ENCODE results near the gene PPFIBP1. TPM values are rescaled to one million over a fixed set of nuclear protein-coding genes. Genes with fewer than 3 reads are reported as not detected.

The PPFIBP1 gene
- polyA plus RNA-seq, 1 experiment: 47.5 TPM

DNA sequence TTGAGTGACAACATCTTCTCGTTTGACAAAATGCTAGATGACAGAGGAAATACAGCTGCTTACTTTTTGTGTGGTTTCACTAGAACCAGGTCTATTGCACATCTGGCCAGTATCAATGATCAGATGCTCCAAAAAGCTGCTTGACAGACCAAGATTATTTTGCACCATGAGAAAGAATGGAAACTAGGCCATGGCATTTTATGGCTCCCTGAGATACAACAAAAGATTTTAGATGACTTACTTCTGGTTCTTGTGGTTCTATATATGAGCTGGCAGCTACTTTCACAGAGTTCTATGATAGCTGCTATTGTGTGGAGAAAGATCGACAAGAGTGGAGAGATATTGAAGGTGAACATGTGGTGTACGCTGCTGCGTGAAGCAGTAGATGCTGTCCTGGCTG, 25.9 kb upstream of the PPFIBP1 start:
- ChIA-PET POLR2A (no interaction called here), CTCF (no interaction called here)
- no peaks in the 10 kb centered on the region for H3K27me3 ChIP-seq (ENCODE audit: control insufficient read depth, insufficient read depth, low read length)
- DNase-seq (ENCODE audit: low read depth): no peak
- TF ChIP-seq, protein P1, sequence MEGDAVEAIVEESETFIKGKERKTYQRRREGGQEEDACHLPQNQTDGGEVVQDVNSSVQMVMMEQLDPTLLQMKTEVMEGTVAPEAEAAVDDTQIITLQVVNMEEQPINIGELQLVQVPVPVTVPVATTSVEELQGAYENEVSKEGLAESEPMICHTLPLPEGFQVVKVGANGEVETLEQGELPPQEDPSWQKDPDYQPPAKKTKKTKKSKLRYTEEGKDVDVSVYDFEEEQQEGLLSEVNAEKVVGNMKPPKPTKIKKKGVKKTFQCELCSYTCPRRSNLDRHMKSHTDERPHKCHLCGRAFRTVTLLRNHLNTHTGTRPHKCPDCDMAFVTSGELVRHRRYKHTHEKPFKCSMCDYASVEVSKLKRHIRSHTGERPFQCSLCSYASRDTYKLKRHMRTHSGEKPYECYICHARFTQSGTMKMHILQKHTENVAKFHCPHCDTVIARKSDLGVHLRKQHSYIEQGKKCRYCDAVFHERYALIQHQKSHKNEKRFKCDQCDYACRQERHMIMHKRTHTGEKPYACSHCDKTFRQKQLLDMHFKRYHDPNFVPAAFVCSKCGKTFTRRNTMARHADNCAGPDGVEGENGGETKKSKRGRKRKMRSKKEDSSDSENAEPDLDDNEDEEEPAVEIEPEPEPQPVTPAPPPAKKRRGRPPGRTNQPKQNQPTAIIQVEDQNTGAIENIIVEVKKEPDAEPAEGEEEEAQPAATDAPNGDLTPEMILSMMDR (IDR thresholded peaks at IDR 0.05; ENCODE audit: insufficient read depth, low read depth, low read length): no peak
- no peak overlapping the region for H3K4me3 ChIP-seq (ENCODE audit: low read depth, low read length)
- H3K36me3 ChIP-seq (ENCODE audit: control insufficient read depth, insufficient read depth, low read length): no peaks in the 10 kb centered on the region

DNA sequence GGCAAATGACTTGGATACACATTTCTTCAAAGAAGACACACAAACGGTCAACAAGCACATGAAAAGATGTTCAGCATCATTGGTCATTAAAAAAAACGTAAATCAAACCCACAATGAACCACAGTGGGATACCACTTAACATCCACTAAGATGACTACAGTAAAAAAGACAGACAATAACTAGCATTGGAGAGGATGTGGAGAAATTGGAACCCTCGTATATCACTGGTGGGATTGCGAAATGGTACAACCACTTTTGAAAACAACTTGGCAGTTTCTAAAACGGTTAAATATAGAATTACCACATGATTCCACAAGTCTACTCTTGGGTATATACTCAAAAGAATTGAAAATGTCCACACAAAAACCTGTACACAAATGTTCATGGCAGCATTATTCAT, 25.2 kb upstream of the PPFIBP1 start:
- Histone ChIP-seq H3K36me3 (ENCODE audit: control insufficient read depth, insufficient read depth, low read length) (no peaks in the 10 kb centered on the region), H3K27me3 (ENCODE audit: control insufficient read depth, insufficient read depth, low read length) (no peaks in the 10 kb centered on the region), H3K4me3 (ENCODE audit: low read depth, low read length) (no peak overlapping the region)
- TF ChIP-seq, protein P1 (IDR thresholded peaks at IDR 0.05; ENCODE audit: insufficient read depth, low read depth, low read length): no peak
- DNase-seq (ENCODE audit: low read depth): no peak
- ChIA-PET POLR2A (no interaction called here), CTCF (no interaction called here)

DNA sequence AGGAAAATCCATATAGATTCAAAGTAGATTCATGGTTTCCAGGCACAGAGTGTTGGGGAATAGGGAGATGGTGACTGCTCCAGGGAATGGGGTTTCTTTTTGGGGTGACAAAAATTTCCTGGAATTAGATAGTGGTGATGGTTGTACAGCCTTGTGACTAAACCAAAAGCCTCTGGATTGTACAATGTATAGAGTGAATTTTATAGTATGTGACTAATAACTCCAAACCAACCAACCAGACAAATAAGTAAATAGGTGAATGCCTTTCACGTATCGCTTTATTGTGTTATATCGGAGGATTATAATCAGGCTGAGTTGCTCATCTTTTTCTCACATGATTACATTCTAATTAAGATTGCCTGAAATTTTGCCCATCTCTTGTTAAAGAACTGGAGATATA, 24.6 kb upstream of the PPFIBP1 start:
- ChIA-PET CTCF (no interaction called here), POLR2A (no interaction called here)
- Histone ChIP-seq H3K36me3 (ENCODE audit: control insufficient read depth, insufficient read depth, low read length) (no peaks in the 10 kb centered on the region), H3K4me3 (ENCODE audit: low read depth, low read length) (no peak overlapping the region), H3K27me3 (ENCODE audit: control insufficient read depth, insufficient read depth, low read length) (no peaks in the 10 kb centered on the region)
- TF ChIP-seq, protein P1 (IDR thresholded peaks at IDR 0.05; ENCODE audit: insufficient read depth, low read depth, low read length): no peak
- DNase-seq (ENCODE audit: low read depth): no peak

DNA sequence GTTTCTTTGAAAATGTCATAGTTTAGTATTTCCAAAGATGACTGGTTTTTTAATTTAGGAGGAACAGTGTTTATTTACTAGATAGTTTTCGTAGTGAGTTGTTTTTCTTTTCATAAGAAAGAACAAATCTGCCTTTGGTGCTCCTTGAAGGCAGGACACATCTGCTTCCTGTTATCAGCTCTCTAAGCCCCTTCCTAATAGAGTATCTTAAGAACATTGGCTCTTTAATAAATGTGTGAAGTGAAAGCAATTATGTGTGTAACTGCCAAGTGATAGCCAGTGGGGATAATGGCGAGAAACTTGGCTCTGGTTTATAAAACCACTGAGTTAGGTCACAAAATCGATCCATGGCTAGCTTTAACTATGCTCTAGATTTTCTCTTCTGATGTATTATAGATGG, 23.5 kb upstream of the PPFIBP1 start:
- TF ChIP-seq, protein P1 (IDR thresholded peaks at IDR 0.05; ENCODE audit: insufficient read depth, low read depth, low read length): no peak
- ChIA-PET POLR2A (no interaction called here), CTCF (no interaction called here)
- Histone ChIP-seq H3K4me3 (ENCODE audit: low read depth, low read length) (no peak overlapping the region), H3K36me3 (ENCODE audit: control insufficient read depth, insufficient read depth, low read length) (no peaks in the 10 kb centered on the region), H3K27me3 (ENCODE audit: control insufficient read depth, insufficient read depth, low read length) (no peaks in the 10 kb centered on the region)
- DNase-seq (ENCODE audit: low read depth): no peak

DNA sequence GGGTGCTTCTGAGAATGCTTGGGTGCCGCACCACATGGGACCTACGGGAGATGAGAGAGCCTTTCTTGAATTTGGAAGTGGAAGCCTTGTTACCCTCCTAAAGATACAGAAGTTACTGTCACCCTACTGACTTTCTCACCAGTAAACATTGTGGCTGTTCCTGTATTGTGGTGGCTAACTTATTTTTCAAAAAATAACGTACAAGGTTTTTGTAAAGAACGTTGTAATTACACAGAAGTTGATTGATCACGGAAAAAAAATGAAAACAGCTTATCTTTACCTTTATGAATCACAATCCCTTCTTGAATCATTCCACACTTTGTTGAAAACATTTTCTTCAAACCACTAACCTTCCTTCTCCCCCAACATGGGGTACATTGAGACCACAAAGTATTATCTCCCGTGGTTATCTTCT, 22.0 kb upstream of the PPFIBP1 start:
- Histone ChIP-seq H3K36me3 (ENCODE audit: control insufficient read depth, insufficient read depth, low read length) (no peaks in the 10 kb centered on the region), H3K27me3 (ENCODE audit: control insufficient read depth, insufficient read depth, low read length) (no peaks in the 10 kb centered on the region), H3K4me3 (ENCODE audit: low read depth, low read length) (no peak overlapping the region)
- POLR2A ChIA-PET: no interaction called here
- TF ChIP-seq, protein P1 (IDR thresholded peaks at IDR 0.05; ENCODE audit: insufficient read depth, low read depth, low read length): no peak
- no peak for DNase-seq (ENCODE audit: low read depth)
- CTCF ChIA-PET: interaction anchor here (1.0 to 1.4 kb wide), 2 partner anchors 12 to 76 kb away, joined by 3 read pairs; no protein-coding TSS in a partner anchor
